Measurements from ENCODE around the gene CALN1. TPM values are rescaled to one million over a fixed set of nuclear protein-coding genes. Genes with fewer than 3 reads are reported as not detected.

Gene CALN1
- total RNA-seq, 1 donor from 2014 or later: not detected

GRCh38 chr7:71864130-71864529 is 548.0 kb downstream of the CALN1 start:
- intact Hi-C loops (cut with micrococcal nuclease): no loop called here
- DNase-seq (ENCODE audit: low spot score): no peak
- Mint-ChIP-seq H3K27ac (no peak overlapping the region), H3K4me1 (ENCODE audit: low read depth) (no peaks in the 10 kb centered on the region), H3K36me3 (ENCODE audit: low read depth) (no peaks in the 10 kb centered on the region), H3K9me3 (peaks cover 48% of the 10 kb centered on the region), H3K27me3 (ENCODE audit: low read depth) (no peaks in the 10 kb centered on the region), H3K4me3 (ENCODE audit: low read depth) (no peak overlapping the region)

- intact Hi-C loops (cut with micrococcal nuclease): no loop called here
- no peaks in the 10 kb centered on the region for H3K4me1 Mint-ChIP-seq (ENCODE audit: low read depth)
- DNase-seq (ENCODE audit: low spot score): no peak
- H3K27me3 Mint-ChIP-seq (ENCODE audit: low read depth): no peaks in the 10 kb centered on the region
- no peaks in the 10 kb centered on the region for H3K36me3 Mint-ChIP-seq (ENCODE audit: low read depth)
- H3K4me3 Mint-ChIP-seq (ENCODE audit: low read depth): no peak overlapping the region
- H3K9me3 Mint-ChIP-seq: peaks cover 38% of the 10 kb centered on the region
- no peak overlapping the region for H3K27ac Mint-ChIP-seq
These were observed 551.6 kb downstream of the CALN1 start for GRCh38 chr7:71860572-71860971.

GRCh38 chr7:71857338-71857737 is 554.8 kb downstream of the CALN1 start:
- Mint-ChIP-seq H3K4me1 (ENCODE audit: low read depth) (no peaks in the 10 kb centered on the region), H3K27me3 (ENCODE audit: low read depth) (no peaks in the 10 kb centered on the region), H3K36me3 (ENCODE audit: low read depth) (no peaks in the 10 kb centered on the region), H3K9me3 (peaks cover 18% of the 10 kb centered on the region), H3K27ac (no peak overlapping the region), H3K4me3 (ENCODE audit: low read depth) (no peak overlapping the region)
- DNase-seq (ENCODE audit: low spot score): no peak
- intact Hi-C loops (cut with micrococcal nuclease): no loop called here

- intact Hi-C loops (cut with micrococcal nuclease): no loop called here
- Mint-ChIP-seq H3K27ac (no peak overlapping the region), H3K9me3 (peaks cover 7% of the 10 kb centered on the region), H3K4me1 (ENCODE audit: low read depth) (no peaks in the 10 kb centered on the region), H3K27me3 (ENCODE audit: low read depth) (no peaks in the 10 kb centered on the region), H3K36me3 (ENCODE audit: low read depth) (no peaks in the 10 kb centered on the region), H3K4me3 (ENCODE audit: low read depth) (no peak overlapping the region)
- no peak for DNase-seq (ENCODE audit: low spot score)
These were observed 557.4 kb downstream of the CALN1 start for GRCh38 chr7:71854546-71855397.

GRCh38 chr7:71851776-71852498 is 560.2 kb downstream of the CALN1 start:
- Mint-ChIP-seq H3K4me1 (ENCODE audit: low read depth) (no peaks in the 10 kb centered on the region), H3K27me3 (ENCODE audit: low read depth) (no peaks in the 10 kb centered on the region), H3K4me3 (ENCODE audit: low read depth) (no peak overlapping the region), H3K36me3 (ENCODE audit: low read depth) (no peaks in the 10 kb centered on the region), H3K27ac (no peak overlapping the region), H3K9me3 (peaks cover 6% of the 10 kb centered on the region)
- no peak for DNase-seq (ENCODE audit: low spot score)
- intact Hi-C loops (cut with micrococcal nuclease): no loop called here

GRCh38 chr7:71846160-71846559 is 566.0 kb downstream of the CALN1 start:
- H3K9me3 Mint-ChIP-seq: peaks cover 10% of the 10 kb centered on the region
- intact Hi-C loops (cut with micrococcal nuclease): no loop called here
- no peak overlapping the region for H3K27ac Mint-ChIP-seq
- H3K27me3 Mint-ChIP-seq (ENCODE audit: low read depth): no peaks in the 10 kb centered on the region
- H3K36me3 Mint-ChIP-seq (ENCODE audit: low read depth): no peaks in the 10 kb centered on the region
- H3K4me3 Mint-ChIP-seq (ENCODE audit: low read depth): no peak overlapping the region
- H3K4me1 Mint-ChIP-seq (ENCODE audit: low read depth): no peaks in the 10 kb centered on the region
- no peak for DNase-seq (ENCODE audit: low spot score)

GRCh38 chr7:71843676-71844075 is 568.5 kb downstream of the CALN1 start:
- no peak overlapping the region for H3K27ac Mint-ChIP-seq
- no peaks in the 10 kb centered on the region for H3K27me3 Mint-ChIP-seq (ENCODE audit: low read depth)
- no peaks in the 10 kb centered on the region for H3K4me1 Mint-ChIP-seq (ENCODE audit: low read depth)
- no peaks in the 10 kb centered on the region for H3K36me3 Mint-ChIP-seq (ENCODE audit: low read depth)
- intact Hi-C loops (cut with micrococcal nuclease): no loop called here
- DNase-seq (ENCODE audit: low spot score): no peak
- no peak overlapping the region for H3K4me3 Mint-ChIP-seq (ENCODE audit: low read depth)
- H3K9me3 Mint-ChIP-seq: peaks cover 15% of the 10 kb centered on the region

- no peaks in the 10 kb centered on the region for H3K4me1 Mint-ChIP-seq (ENCODE audit: low read depth)
- H3K27me3 Mint-ChIP-seq (ENCODE audit: low read depth): no peaks in the 10 kb centered on the region
- H3K4me3 Mint-ChIP-seq (ENCODE audit: low read depth): no peak overlapping the region
- no peak for DNase-seq (ENCODE audit: low spot score)
- no peak overlapping the region for H3K27ac Mint-ChIP-seq
- H3K9me3 Mint-ChIP-seq: peaks cover 12% of the 10 kb centered on the region
- H3K36me3 Mint-ChIP-seq (ENCODE audit: low read depth): no peaks in the 10 kb centered on the region
- intact Hi-C loops (cut with micrococcal nuclease): no loop called here
These were observed 569.4 kb downstream of the CALN1 start for GRCh38 chr7:71842786-71843185.

GRCh38 chr7:71842381-71842780 is 569.8 kb downstream of the CALN1 start:
- DNase-seq (ENCODE audit: low spot score): no peak
- H3K36me3 Mint-ChIP-seq (ENCODE audit: low read depth): no peaks in the 10 kb centered on the region
- H3K27me3 Mint-ChIP-seq (ENCODE audit: low read depth): no peaks in the 10 kb centered on the region
- no peak overlapping the region for H3K4me3 Mint-ChIP-seq (ENCODE audit: low read depth)
- no peaks in the 10 kb centered on the region for H3K4me1 Mint-ChIP-seq (ENCODE audit: low read depth)
- no peak overlapping the region for H3K27ac Mint-ChIP-seq
- intact Hi-C loops (cut with micrococcal nuclease): no loop called here
- H3K9me3 Mint-ChIP-seq: peaks cover 16% of the 10 kb centered on the region

- H3K4me1 Mint-ChIP-seq (ENCODE audit: low read depth): no peaks in the 10 kb centered on the region
- H3K27ac Mint-ChIP-seq: no peak overlapping the region
- no peaks in the 10 kb centered on the region for H3K36me3 Mint-ChIP-seq (ENCODE audit: low read depth)
- no peaks in the 10 kb centered on the region for H3K27me3 Mint-ChIP-seq (ENCODE audit: low read depth)
- DNase-seq (ENCODE audit: low spot score): no peak
- no peak overlapping the region for H3K4me3 Mint-ChIP-seq (ENCODE audit: low read depth)
- H3K9me3 Mint-ChIP-seq: peaks cover 21% of the 10 kb centered on the region
- intact Hi-C loops (cut with micrococcal nuclease): no loop called here
These were observed 577.1 kb downstream of the CALN1 start for GRCh38 chr7:71835056-71835455.

- Mint-ChIP-seq H3K27me3 (ENCODE audit: low read depth) (no peaks in the 10 kb centered on the region), H3K9me3 (peaks cover 28% of the 10 kb centered on the region), H3K4me3 (ENCODE audit: low read depth) (no peak overlapping the region), H3K4me1 (ENCODE audit: low read depth) (no peaks in the 10 kb centered on the region), H3K27ac (no peak overlapping the region), H3K36me3 (ENCODE audit: low read depth) (no peaks in the 10 kb centered on the region)
- DNase-seq (ENCODE audit: low spot score): no peak
- intact Hi-C loops (cut with micrococcal nuclease): no loop called here
These were observed 582.6 kb downstream of the CALN1 start for GRCh38 chr7:71829515-71829914.

GRCh38 chr7:71828361-71828760 is 583.8 kb downstream of the CALN1 start:
- peaks cover 27% of the 10 kb centered on the region for H3K9me3 Mint-ChIP-seq
- no peak for DNase-seq (ENCODE audit: low spot score)
- no peaks in the 10 kb centered on the region for H3K27me3 Mint-ChIP-seq (ENCODE audit: low read depth)
- no peaks in the 10 kb centered on the region for H3K36me3 Mint-ChIP-seq (ENCODE audit: low read depth)
- H3K4me3 Mint-ChIP-seq (ENCODE audit: low read depth): no peak overlapping the region
- H3K27ac Mint-ChIP-seq: no peak overlapping the region
- no peaks in the 10 kb centered on the region for H3K4me1 Mint-ChIP-seq (ENCODE audit: low read depth)
- intact Hi-C loops (cut with micrococcal nuclease): no loop called here

GRCh38 chr7:71826141-71826540 is 586.0 kb downstream of the CALN1 start:
- DNase-seq (ENCODE audit: low spot score): no peak
- Mint-ChIP-seq H3K27me3 (ENCODE audit: low read depth) (no peaks in the 10 kb centered on the region), H3K27ac (no peak overlapping the region), H3K4me3 (ENCODE audit: low read depth) (no peak overlapping the region), H3K36me3 (ENCODE audit: low read depth) (no peaks in the 10 kb centered on the region), H3K4me1 (ENCODE audit: low read depth) (no peaks in the 10 kb centered on the region), H3K9me3 (peaks cover 28% of the 10 kb centered on the region)
- intact Hi-C loops (cut with micrococcal nuclease): no loop called here

All from activated T-helper 2 cell treated with anti-CD3 and anti-CD28 coated beads, Interferon-gamma antibody, Interleukin-2, Interleukin-4, amounts not matched to agents 10 μg/mL and 5 μg/mL and 100 μg/mL, durations not matched to agents 14 hours and 24 hours and 36 hours (primary cell).